Stimulated activated CD4-positive, alpha-beta T cell treated with anti-CD3 and anti-CD28 coated beads, Interleukin-4, amount 100 ng/mL, for 4 hours (primary cell): Measurements from ENCODE around the gene TM9SF1.

Source experiments
- DNase-seq, 2 experiments: peaks; one replicate each; pipeline ENCODE4 v3.0.0-alpha.2; 2020

TM9SF1 gene

GRCh38 chr14:24196071-24197055 is 1.1 kb upstream of the TM9SF1 start:
- no peak for DNase-seq

GRCh38 chr14:24194873-24195185 is 412 bp downstream of the TM9SF1 start:
- no peak for DNase-seq

- no peak for DNase-seq
These were observed 912 bp downstream of the TM9SF1 start for GRCh38 chr14:24194186-24194872.

- DNase-seq, result no peak
These were observed 2.3 kb downstream of the TM9SF1 start for GRCh38 chr14:24192933-24193332.

GRCh38 chr14:24190416-24190815 is 4.8 kb downstream of the TM9SF1 start:
- DNase-seq, result no peak

- no peak for DNase-seq
These were observed 5.8 kb downstream of the TM9SF1 start for GRCh38 chr14:24189460-24189859.

GRCh38 chr14:24189059-24189375 is 6.2 kb downstream of the TM9SF1 start:
- DNase-seq, result no peak

- DNase-seq, result peak; percentile 90 to 96
These were observed 6.8 kb downstream of the TM9SF1 start, which contains the start of gene IPO4 for GRCh38 chr14:24188251-24189058. Gene IPO4 (minus strand): TSS chr14:24188816. CDS start chr14:24188787, 29 bp downstream.

GRCh38 chr14:24187539-24187915 is 7.7 kb downstream of the TM9SF1 start:
- no peak for DNase-seq

- DNase-seq, result no peak
These were observed 8.3 kb downstream of the TM9SF1 start for GRCh38 chr14:24186831-24187538.

- DNase-seq, result no peak
These were observed 9.5 kb downstream of the TM9SF1 start for GRCh38 chr14:24185741-24186140.

GRCh38 chr14:24185026-24185425 is 10.2 kb downstream of the TM9SF1 start:
- DNase-seq, result no peak

- no peak for DNase-seq
These were observed 10.9 kb downstream of the TM9SF1 start for GRCh38 chr14:24184104-24184970.

GRCh38 chr14:24183014-24183481 is 12.2 kb downstream of the TM9SF1 start:
- DNase-seq, result no peak

- DNase-seq, result no peak
These were observed 12.9 kb downstream of the TM9SF1 start for GRCh38 chr14:24182110-24182882.

- DNase-seq, result no peak
These were observed 13.7 kb downstream of the TM9SF1 start for GRCh38 chr14:24181371-24182077.

- no peak for DNase-seq
These were observed 15.1 kb downstream of the TM9SF1 start for GRCh38 chr14:24179961-24180796.

GRCh38 chr14:24179294-24179960 is 15.8 kb downstream of the TM9SF1 start:
- no peak for DNase-seq
